Stimulated activated CD4-positive, alpha-beta T cell treated with anti-CD3 and anti-CD28 coated beads, Interleukin-4, amount 100 ng/mL, for 24 hours (primary cell): ENCODE measurements around the gene ELN.
"Not testable (repeated sequence)": the region's sequence is repeated elsewhere in the genome, so short reads cannot be mapped to it uniquely, and the experiment has no call there.

ENCODE experiments used
- DNase-seq: peaks from one replicate; pipeline ENCODE4 v3.0.0-alpha.2; 2020

The ELN gene

DNA sequence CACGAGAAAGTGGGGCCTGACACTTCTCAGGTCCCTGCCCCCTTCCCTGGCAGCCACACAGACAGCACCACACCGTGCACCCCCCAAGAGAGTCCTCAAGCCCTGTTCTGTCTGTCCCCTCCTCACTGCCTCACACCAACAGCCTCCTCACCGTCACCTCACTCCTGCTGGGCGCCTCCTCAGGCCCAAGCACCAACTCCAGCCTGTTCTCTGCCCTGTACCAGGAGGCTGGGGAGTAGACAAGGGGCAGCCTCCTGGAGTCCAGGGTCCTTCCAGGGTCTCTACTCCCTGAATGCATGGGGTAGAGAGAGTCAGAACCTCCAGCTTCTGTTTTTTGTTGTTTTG, 26.9 kb upstream of the ELN start:
- DNase-seq = no peak

DNA sequence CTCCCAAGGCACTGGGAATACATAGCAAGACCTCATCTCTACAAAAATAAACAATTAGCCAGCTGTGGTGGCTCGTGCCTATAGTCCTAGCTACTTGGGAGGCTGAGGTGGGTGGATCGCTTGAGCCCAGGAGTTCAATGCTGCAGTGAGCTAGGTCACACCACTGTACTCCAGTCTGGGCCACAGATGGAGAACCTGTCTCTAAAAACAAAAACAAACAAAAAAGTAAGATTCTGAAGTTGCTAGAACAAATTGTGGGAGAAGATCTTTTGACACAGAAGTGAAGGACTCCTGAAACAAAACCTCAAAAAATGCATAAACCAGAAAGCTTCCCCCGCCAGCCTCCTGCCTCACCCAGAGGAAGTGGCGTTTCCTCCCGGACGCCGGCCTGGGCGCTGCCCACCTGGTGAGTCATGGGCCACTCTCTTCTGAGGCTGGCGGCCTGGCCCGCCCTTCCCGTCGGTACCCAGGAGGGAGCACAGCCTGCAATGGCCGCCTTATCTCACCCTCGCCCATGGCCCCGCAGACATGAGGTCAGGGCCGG, 25.4 kb upstream of the ELN start:
- DNase-seq = no peak

DNA sequence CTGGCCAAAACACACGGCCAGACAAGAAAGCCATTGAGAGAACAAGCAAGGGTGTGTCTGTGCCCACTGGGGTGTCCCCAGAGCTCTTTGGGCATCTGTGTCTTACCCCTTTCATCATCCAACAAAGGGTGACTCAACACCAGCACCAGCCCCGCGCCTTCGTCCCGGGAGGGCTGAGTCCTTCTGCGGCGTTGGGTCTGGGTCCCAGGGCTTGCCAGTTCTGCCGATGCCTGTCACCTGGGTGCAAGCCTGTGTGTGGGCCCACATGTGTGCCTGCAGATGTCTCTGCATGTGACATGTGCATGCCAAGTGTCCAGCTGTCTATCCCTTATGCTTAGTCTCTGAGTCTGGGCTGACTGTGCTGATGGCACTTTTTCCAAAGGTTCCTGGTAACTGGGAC, 24.4 kb upstream of the ELN start:
- no peak for DNase-seq

DNA sequence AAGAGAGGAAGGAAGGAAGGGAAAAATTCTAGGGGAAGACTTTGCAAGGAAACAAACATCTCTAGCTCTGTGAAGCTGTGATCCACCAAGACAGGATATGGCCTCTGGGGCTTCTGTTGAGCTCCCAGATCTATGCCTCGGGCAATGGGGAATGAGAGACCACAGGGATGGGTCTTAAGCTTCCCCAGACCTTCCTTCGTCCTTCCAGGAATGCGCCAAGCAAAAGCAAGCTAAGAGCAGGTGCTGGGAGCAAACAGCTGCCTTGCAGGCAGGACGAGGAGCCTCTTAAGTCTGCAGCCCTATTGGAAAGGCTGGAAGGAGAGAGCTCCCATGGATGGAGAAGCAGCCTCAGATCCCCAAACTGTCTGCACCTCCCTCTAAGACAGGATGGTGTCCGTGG, 21.9 kb upstream of the ELN start:
- DNase-seq = no peak

DNA sequence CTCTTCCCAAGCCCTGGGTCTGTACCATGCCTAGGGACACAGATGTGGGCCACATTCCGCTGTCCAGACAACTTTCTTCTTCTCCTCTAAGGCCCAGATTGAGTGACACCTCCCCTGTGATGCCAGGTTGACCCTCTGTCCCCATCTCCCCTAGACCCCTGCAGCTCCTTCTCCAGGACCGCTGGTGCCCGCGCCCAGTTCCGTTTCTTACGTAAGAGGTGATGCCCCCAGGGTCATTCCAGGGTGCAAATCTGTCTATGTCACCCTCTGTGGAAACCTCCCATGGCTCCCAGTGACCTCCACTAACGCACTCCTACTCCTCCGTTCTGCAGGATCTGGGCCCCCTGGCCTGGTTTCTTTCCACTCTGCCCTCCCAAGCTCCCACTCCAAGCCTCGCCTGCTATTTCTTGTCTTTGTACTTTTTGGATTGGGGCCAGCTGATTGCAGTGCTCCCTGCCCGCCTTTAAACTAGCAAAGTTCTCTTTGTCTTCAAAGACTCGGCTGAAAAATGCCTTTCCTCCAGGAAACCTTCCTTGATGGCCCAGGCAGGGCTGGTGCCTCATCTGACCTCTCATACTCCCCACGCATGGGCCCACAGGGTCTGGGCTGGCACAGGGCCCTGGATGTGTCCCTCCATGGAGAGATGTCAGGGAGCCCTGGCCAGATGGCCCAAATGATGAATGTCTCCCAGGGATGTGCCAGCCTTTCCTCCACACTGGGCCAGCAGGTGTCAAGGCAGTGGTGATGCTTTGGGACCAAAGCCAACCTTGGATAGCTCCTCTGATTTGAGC, 21.3 kb upstream of the ELN start:
- no peak for DNase-seq

DNA sequence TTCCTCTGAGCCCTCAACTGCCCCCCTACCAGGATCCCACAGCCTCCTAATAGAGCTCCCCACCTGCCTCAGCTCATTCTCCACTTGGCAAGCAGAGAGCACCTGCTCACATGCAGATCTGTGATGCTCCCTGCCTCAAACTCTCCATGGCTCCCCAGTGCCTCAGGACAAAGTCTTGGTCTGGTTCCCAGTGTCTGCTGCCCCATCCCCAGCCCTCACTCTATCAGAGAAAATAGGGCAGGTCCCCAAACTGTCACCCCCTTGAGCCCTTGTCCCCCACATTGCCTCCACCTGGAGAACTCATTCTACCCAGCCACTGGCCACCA, 20.8 kb upstream of the ELN start:
- no peak for DNase-seq

DNA sequence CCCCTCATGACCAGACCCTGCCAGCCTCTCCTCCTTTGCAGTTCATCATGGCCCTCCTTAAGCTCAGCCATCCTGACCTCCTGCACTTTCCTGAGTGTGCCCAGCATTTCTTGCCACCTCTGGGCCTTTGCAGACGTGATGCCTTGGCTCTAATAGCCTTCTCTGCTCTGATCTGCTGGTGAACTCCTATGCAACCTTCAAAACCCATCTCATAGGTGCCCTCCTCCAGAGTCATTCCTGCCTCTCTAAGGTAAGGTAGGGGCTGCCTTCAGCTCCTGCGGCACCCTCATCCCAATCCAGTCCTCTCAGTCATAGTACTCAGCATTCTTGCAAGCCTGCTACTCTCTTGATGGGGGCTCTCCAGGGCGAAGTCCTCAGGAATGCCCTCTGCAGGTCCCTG, 19.3 kb upstream of the ELN start:
- no peak for DNase-seq

DNA sequence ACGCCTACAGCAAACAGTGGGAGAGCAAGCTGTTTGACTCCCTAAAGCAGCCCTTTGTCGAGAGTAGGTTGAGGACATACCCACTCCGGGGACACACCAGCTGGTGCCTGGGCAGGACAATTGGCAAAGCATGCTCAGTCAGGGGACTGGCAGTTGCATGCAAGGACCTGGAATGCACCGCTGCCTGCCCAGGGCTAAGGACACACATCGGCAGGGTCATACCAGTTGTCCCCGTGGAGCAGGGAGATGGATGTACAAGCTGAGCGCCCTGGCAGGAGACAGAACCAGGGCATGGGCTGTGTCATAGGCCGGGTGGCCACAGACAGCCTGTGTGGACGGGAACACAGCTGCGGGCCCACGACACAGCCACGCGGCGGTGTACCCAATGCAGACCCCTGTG, 18.3 kb upstream of the ELN start:
- DNase-seq = no peak

DNA sequence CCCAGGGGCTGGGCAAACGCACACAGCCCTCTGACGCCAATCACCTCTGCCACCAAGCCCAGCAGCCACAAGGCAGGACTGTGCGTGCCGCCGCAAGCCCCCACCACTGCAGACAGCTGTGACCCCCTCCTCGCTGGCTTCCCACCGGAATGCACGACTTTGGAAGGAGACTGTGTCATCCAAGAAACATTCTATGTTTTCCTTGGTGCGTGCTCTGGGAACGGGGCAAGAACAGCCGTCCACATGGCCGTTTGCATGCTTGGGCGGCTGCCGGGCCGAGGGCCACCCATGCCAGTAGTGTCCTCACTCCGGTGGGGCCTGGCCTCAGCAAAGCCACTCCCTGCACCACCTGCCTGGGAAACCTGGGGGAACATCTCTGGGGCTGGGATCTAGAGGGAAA, 17.6 kb upstream of the ELN start:
- DNase-seq = no peak

DNA sequence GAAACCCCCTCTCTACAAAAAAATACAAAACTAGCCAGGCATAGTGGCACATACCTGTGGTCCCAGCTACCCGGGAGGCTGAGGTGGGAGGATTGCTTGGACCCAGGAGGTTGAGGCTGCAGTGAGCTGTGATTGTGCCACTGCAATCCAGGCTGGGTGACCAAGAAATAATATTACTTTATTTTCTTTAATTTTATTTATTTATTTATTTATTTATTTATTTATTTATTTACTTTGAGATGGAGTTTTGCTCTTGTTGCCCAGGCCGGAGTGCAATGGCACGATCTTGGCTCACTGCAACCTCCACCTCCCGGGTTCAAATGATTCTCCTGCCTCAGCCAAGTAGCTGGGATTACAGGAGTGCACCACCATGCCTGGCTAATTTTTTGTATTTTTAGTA, 16.6 kb upstream of the ELN start:
- DNase-seq = not testable (repeated sequence)

DNA sequence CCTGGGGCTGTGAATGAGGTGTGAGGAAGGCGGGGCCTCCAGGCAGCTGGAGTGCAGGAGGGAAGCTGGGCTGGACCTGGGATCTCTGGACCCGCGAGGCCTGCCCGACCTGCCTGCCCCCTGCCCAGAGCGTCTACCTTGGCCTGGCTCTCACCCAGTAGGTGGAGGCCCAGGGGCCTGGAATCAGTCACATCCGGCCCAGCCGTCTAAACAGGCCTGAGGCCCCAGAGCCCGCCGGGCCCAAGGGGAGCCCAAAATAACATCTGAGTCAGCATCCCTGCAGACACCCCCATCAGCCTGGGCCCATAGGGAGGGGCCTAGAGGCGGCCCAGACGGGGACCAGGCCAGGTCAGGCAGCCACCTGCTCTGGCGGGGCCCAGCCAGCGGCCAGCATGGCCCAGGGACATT, 15.1 kb upstream of the ELN start:
- no peak for DNase-seq

DNA sequence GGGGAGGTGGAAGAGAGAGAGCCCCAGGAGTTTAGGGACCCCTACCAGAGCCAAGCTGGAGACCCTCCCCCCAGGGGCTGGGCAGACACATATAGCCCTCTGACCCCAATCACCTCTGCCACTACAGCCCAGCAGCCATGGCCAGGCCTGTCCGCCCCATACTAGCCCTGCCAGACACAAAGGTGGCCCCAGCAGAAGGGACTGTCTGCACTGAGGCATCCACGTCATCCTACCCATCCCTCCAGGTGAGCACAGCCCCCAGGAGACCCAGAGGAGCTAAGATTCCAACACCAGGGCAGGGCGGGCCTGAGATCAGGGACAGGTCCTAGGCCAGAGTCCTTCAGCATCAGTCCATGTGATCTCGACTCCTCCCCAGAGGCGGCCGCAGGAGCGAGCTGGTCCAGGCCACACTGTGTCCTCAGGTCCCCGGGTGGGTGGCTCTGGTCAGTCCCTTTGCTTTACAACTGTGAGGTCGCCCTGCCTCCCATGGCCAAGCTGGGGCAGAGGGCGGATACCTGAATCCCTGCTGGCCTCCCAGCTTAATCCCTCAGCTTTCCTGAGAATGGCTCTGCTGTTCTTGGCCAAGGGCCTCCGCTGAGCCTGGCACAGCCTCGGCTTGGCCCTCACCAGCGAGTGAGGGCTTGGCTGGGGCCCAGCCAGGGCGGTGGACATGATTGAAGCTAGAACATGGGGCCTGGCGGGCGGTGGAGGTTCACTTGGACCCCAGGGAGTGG, 14.3 kb upstream of the ELN start:
- no peak for DNase-seq

DNA sequence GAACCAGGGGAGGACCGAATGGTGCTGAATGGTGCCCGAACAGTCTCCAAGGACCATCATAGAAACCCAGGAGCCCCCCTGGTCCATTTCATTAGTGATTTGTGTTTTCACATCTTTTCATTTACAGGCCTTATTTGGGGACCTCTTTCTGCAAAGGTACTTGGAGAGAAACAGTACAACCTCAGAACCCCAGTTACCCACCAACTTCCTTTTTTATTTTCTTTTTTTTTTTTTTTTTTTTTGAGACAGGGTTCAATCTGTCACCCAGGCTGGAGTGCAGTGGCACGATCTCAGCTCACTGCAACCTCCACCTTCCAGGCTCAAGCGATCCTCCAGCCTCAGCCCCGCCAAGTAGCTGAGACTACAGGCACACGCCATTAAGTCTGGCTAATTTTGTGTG, 13.0 kb upstream of the ELN start:
- DNase-seq = no peak

DNA sequence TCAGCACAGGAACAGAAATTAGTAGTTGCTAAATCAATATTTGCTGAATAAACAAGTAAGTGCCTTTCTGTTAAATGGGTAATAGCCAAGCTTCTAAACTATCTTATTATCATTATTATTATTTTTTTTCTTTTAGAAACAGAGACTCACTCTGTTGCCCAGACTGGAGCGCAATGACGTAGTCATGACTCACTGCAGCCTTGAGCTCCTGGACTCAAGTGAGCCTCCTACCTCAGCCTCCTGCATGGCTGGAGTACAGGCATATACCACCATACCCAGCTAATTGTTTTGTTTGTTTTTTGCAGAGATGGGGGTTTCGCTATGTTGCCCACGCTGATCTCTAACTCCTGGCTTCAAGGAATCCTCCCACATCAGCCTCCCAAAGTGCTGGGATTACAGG, 12.3 kb upstream of the ELN start:
- no peak for DNase-seq

DNA sequence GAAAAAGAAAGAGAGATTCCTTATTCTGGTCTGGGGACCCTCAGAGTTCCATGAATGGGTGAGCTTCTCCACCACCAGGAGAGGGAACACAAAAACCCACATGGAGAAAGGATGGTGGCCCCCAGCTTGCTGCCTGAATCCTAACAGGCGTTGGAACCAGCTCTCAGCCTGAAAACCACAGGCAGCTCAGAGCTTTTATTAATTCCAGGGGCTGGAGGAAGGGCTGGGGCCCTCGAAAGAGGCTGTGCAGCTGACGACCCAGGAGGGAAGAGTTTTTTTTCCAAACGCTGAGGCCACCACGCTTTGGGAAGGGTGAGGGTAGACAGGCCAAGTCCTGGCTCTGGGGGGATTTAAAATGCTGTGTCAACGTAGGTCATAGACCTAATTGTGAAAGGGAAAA, 10.8 kb upstream of the ELN start:
- no peak for DNase-seq

DNA sequence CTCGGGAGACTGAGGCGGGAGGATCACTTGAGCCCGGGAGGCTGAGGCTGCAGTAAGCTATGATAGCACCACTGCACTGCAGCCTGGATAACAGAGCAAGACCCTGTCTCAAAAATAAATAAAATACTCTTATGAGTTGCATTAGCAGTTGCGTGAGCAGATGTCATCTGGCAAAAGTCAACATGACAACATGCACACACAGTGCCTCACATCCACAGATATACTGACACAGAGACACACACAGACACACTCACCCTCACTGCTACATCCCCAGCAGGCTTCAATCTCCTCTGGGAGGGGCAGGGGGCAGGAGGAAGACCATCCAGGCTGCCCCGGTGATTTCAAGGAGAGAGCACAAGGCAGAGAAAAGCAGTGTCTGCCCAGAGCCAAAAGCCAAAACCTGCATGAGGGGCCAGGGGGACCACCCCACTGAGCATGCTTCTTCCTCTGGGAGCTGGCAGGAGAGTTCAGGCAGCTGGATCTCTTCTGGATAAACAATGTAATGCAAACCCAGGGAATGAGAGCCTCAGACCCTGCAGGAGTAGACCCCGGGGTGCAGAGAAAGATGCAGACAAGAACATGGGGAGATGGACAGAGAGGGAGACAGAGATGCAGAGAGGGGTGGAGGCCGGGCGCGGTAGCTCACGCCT, 9.6 kb upstream of the ELN start:
- DNase-seq = no peak

DNA sequence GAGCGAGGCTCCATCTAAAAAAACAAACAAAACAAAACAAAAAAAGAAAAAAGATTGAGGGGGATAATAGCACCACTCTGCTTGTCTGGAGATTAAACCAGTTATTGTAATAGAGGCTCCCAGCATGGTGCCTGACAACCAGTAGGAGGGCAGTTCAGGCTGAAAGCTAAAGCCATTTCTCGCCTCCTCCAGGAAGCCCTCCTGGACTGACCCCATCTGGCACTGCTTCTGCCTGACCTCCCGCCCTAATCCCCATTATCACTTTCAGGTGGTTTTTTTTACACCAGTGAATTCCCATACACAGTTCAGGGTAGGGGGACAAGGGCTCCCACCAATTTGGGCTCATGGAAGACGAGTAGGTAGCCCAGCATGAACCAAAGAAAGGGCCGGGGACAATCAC, 8.8 kb upstream of the ELN start:
- no peak for DNase-seq

DNA sequence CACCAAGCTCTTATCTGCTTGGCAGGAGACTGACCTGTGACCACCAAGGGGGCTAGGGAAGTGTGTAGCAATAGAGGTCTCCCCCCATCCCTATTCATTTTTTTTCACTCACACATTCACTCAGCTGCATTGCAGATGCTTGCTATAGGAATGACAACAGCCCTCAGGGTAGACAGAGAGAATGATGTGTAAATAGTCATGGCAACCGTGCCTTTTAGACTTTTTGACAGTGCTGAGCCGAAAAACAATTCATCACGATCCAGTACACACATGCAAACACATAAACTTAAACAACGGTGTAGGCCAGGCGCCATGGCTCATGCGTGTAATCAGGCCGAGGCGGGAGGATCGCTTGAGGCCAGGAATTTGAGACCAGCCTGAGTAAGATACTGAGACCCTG, 7.6 kb upstream of the ELN start:
- DNase-seq = no peak

DNA sequence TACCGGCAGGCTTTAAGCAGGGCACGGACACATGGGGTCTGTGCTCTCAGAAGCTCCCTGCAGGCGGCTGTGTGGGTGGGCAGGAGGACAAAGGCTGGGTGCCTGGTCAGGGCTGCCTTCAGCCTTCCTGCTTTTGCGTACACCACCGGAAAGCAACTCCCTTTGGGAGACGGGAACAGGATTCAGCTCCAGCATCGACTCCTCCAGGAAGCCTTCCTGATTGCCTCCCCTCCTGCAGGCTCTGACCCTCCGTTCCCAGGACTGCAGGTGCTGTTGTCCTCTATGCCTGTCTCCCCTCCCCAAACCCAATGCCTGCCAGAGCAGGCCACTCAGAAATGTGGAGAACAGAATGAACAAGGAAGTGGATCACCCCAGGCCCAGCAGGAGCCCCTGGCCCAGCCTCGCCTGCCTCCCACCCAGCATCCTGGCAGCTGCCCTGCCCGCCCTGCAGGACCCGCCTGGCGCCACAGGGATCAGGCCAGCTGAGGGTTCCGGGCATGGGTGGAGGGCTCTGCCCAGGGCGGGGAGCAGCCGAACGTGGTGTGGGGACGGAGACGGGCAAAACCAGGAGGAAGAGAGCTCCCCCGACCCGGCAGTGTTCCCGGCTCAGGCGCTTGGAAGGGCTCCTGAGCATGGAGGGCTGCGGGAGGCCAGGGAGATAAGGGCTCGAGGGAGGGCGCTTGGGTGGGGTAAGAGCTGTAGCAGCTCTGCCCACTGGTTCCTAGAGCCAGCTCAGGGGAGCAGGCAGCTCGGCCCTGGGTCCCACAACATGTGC, 6.2 kb upstream of the ELN start:
- DNase-seq = no peak

DNA sequence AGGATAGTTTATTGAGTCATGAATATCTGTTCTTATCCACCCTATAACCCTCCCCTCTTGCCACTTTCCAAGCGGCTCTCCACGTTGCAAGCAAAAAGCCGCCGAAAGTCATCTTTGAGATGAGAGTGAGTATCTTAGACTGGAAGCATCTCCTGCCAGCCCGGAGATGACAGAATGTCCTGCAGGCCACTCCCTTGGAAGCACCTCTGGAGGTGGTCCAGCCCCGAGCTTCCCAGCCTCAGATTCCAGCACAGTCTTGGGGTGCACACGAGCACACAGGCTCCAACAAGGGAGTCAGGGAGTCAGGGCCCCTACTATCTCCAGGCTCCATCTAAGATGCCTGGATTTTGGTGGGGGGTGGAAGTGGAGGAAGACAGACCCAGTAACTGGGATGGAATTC, 5.5 kb upstream of the ELN start:
- no peak for DNase-seq

DNA sequence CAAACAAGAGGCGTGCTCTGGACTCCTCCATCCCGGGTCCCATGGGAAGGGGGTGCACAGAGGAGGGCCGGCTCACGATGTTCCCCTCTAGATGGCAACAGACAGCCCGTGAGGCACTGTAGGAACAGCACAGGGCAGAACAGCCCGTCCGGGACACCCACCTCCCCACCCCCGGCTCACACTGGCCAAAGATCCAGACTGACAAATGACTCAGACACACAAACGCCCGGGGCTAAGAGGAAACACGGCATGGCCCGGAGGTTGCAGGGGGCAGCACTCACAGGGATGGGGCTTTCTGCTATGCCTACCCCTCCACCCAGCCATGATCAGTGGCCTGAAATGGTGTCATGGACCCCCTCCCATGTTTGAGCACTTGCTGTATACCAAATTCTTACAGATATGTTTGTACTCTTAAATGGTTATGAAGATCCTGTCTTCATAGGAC, 4.9 kb upstream of the ELN start:
- DNase-seq = no peak

DNA sequence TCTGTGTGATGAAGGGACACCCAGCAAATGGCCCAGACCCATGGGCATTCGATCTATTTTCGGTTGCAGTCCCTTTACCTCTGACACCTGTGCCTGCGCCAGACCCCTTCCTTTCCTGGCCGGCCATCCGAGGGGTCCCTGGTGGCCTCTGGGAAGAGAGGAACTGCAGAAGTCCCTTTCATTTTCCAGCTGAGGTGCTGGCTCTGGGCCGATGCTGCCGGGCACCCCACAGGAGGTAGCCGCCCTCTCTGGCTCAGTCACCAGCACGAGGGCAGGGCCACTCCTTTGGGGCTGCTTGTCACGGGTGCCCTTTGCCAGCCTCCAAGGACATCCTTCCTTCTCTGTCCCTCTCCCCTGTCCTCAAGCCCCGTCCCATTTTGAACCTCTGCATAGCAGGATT, 4.2 kb upstream of the ELN start:
- DNase-seq = no peak

DNA sequence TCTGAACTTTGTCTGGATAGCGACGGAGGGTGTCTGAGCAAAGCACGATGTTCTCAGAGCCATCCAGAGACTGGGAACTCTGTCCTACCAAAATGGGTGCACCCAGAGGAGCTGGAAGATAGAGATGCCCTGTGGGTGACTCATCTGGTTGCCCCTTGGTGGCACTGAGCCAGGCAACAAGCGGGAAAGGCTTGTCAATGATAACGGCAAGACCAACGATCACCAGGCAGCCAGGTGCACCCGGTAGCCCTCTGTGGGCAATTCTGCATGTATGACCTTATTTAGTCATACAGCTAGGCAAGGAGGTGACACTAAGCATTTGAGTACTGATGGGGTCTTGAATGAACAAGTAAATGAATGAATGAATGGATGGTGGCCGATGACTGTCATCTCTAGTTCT, 2.8 kb upstream of the ELN start:
- no peak for DNase-seq
